Measurements from ENCODE around the gene CACNA2D3. TPM values are rescaled to one million over a fixed set of nuclear protein-coding genes. Genes with fewer than 3 reads are reported as not detected.

Gene CACNA2D3
- polyA plus RNA-seq, 2 of the 4 experiments (the other 2 are of a cell fraction) = 0.04 to 0.05 TPM

- no peak overlapping the region for H3K4me3 ChIP-seq
- ATAC-seq = no peak
- DNase-seq (ENCODE audit: low read depth in 1 of 2, low spot score in 1 of 2) = no peak
- H3K9me3 ChIP-seq = no peaks in the 10 kb centered on the region
- no peaks in the 10 kb centered on the region for H3K4me1 ChIP-seq
- ChIA-PET CTCF (interaction anchor here (0.7 kb wide), 1 partner anchor 1947 kb away, joined by 3 read pairs; no protein-coding TSS in a partner anchor), POLR2A (no interaction called here)
- no peak overlapping the region for H3K4me2 ChIP-seq
- TF ChIP-seq ZSCAN20 (CRISPR knock-in tag; IDR thresholded peaks at IDR 0.05) (no peak), RFX5 (IDR thresholded peaks at IDR 0.05) (no peak), ATOH8 (CRISPR knock-in tag; IDR thresholded peaks at IDR 0.05; ENCODE audit: low read depth) (no peak), TFCP2L1 (CRISPR knock-in tag; IDR thresholded peaks at IDR 0.05) (no peak), FOXS1 (CRISPR knock-in tag; IDR thresholded peaks at IDR 0.05) (no peak), RARB (CRISPR knock-in tag; IDR thresholded peaks at IDR 0.05) (no peak), ZFP36 (IDR thresholded peaks at IDR 0.05; ENCODE audit: borderline replicate concordance, partially characterized antibody) (no peak), USF2 (IDR thresholded peaks at IDR 0.05) (no peak)
- 13% methylated on average over 7 of the region's 7 CpGs for WGBS (ENCODE audit: missing lambda C conversion rate)
- no peak for FAIRE-seq
- no peak overlapping the region for H3K27ac ChIP-seq
Observed at GRCh38 chr3:54303517-54304375, 181.4 kb downstream of the CACNA2D3 start.

GRCh38 chr3:54304877-54305276 is 182.5 kb downstream of the CACNA2D3 start:
- H3K27ac ChIP-seq = no peak overlapping the region
- H3K4me2 ChIP-seq = no peak overlapping the region
- TF ChIP-seq POLR2AphosphoS2 (conservative IDR thresholded peaks at IDR 0.05; ENCODE audit: low read length) = no peak
- no peak for TF ChIP-seq MAZ (IDR thresholded peaks at IDR 0.05; ENCODE audit: borderline replicate concordance, low read depth, low read length)
- 9% methylated on average over 3 of the region's 3 CpGs for WGBS (ENCODE audit: missing lambda C conversion rate)
- CTCF ChIA-PET = no interaction called here
- no peak for DNase-seq (ENCODE audit: low read depth in 1 of 2, low spot score in 1 of 2)
- no peak for ATAC-seq
- H3K9me3 ChIP-seq = no peaks in the 10 kb centered on the region
- FAIRE-seq = no peak
- no peaks in the 10 kb centered on the region for H3K4me1 ChIP-seq
- no peak overlapping the region for H3K4me3 ChIP-seq
- POLR2A ChIA-PET = no interaction called here

GRCh38 chr3:54305409-54306099 is 183.2 kb downstream of the CACNA2D3 start:
- 2% methylated on average over 3 of the region's 3 CpGs for WGBS (ENCODE audit: missing lambda C conversion rate)
- no peak for TF ChIP-seq HOXB13 (CRISPR knock-in tag; IDR thresholded peaks at IDR 0.05; ENCODE audit: low read depth)
- TF ChIP-seq ELK1 (IDR thresholded peaks at IDR 0.05; ENCODE audit: low read depth, low read length) = no peak
- FAIRE-seq (no peak), ATAC-seq (no peak), DNase-seq (ENCODE audit: low read depth in 1 of 2, low spot score in 1 of 2) (no peak)
- POLR2A ChIA-PET = no interaction called here
- Histone ChIP-seq H3K4me1 (no peaks in the 10 kb centered on the region), H3K9me3 (no peaks in the 10 kb centered on the region), H3K4me2 (no peak overlapping the region), H3K4me3 (no peak overlapping the region), H3K27ac (no peak overlapping the region)
- CTCF ChIA-PET = no interaction called here

GRCh38 chr3:54307566-54308180 is 185.3 kb downstream of the CACNA2D3 start:
- ChIA-PET CTCF (no interaction called here), POLR2A (no interaction called here)
- Histone ChIP-seq H3K4me3 (no peak overlapping the region), H3K4me1 (no peaks in the 10 kb centered on the region), H3K9me3 (no peaks in the 10 kb centered on the region), H3K27ac (no peak overlapping the region), H3K4me2 (no peak overlapping the region)
- 0% methylated on average over 4 of the region's 4 CpGs for WGBS (ENCODE audit: missing lambda C conversion rate)
- FAIRE-seq (no peak), ATAC-seq (no peak), DNase-seq (ENCODE audit: low read depth in 1 of 2, low spot score in 1 of 2) (no peak)
- no peak for TF ChIP-seq HDAC2 (IDR thresholded peaks at IDR 0.05)
- no peak for TF ChIP-seq POLR2AphosphoS2 (conservative IDR thresholded peaks at IDR 0.05; ENCODE audit: low read length)
- TF ChIP-seq ZC3H11A (IDR thresholded peaks at IDR 0.05) = no peak
- TF ChIP-seq MAZ (IDR thresholded peaks at IDR 0.05; ENCODE audit: borderline replicate concordance, low read depth, low read length) = no peak
- no peak for TF ChIP-seq TP53 (CRISPR knock-in tag; IDR thresholded peaks at IDR 0.05)
- TF ChIP-seq MAX (IDR thresholded peaks at IDR 0.05) = no peak
- TF ChIP-seq EP300 (IDR thresholded peaks at IDR 0.05) = no peak
- TF ChIP-seq EHMT2 (IDR thresholded peaks at IDR 0.05; ENCODE audit: low read depth) = no peak
- no peak for TF ChIP-seq RNF2 (IDR thresholded peaks at IDR 0.05; ENCODE audit: borderline replicate concordance, low read depth)
- no peak for TF ChIP-seq CHD2 (IDR thresholded peaks at IDR 0.05; ENCODE audit: low read length, partially characterized antibody)
- no peak for TF ChIP-seq FOXS1 (CRISPR knock-in tag; IDR thresholded peaks at IDR 0.05)
- no peak for TF ChIP-seq MAFK (IDR thresholded peaks at IDR 0.05; ENCODE audit: partially characterized antibody)
- TF ChIP-seq KDM1A (IDR thresholded peaks at IDR 0.05; ENCODE audit: low read depth) = no peak
- no peak for TF ChIP-seq BHLHE40 (IDR thresholded peaks at IDR 0.05; ENCODE audit: low read depth, low read length)
- no peak for TF ChIP-seq EHF (CRISPR knock-in tag; IDR thresholded peaks at IDR 0.05)
- no peak for TF ChIP-seq CHD4 (IDR thresholded peaks at IDR 0.05; ENCODE audit: borderline replicate concordance)

Data from A549 (cell line).